Ascending aorta (tissue), 2 donors: ENCODE data around the gene RELA. TPM values are rescaled to one million over a fixed set of nuclear protein-coding genes. Genes with fewer than 3 reads are reported as not detected.
A peak's percentile ranks its signal among the peaks of the same experiment; 100 is the strongest.

Experiments
- DNase-seq, 2 donors: peaks; one replicate each; pipeline ENCODE4 v3.0.0-alpha.2; 2019; ENCODE audit warnings: low spot score in 2 of 2
- H3K27ac ChIP-seq, 2 donors: fragments of 200-600 bp; sonication (generic); one replicate each; pipeline ENCODE4 v1.5.1; 2016 to 2017; ENCODE audit warnings: mild to moderate bottlenecking in 1 of 2
- H3K27me3 ChIP-seq: fragments of 200-600 bp; sonication (generic); one replicate; pipeline ENCODE4 v1.5.1; 2017
- H3K36me3 ChIP-seq, 2 donors: fragments of 200-600 bp; sonication (generic); one replicate each; pipeline ENCODE4 v1.5.1; 2016
- H3K4me1 ChIP-seq, 2 donors: fragments of 200-600 bp; sonication (generic); one replicate each; pipeline ENCODE4 v1.5.1; 2016 to 2017; ENCODE audit warnings: mild to moderate bottlenecking in 1 of 2
- H3K4me3 ChIP-seq, 2 donors: fragments of 200-600 bp; sonication (generic); one replicate each; pipeline ENCODE4 v1.5.1; 2016 to 2017; ENCODE audit warnings: mild to moderate bottlenecking in 1 of 2
- H3K9me3 ChIP-seq, 2 donors: fragments of 200-600 bp; sonication (generic); one replicate each; pipeline ENCODE4 v1.5.1; 2016
- CTCF ChIP-seq, 3 experiments: fragments of 200-600 bp in 2 of 3; fragments of 450-650 bp in 1 of 3; sonication (generic) in 2 of 3; IDR thresholded peaks; one replicate each; pipeline ENCODE4 v1.5.1; 2016 to 2019; ENCODE audit warnings: antibody characterized with exemption in 3 of 3, mild to moderate bottlenecking in 1 of 3, moderate library complexity in 1 of 3
- intact Hi-C: fragments of 100-400 bp; cut with DNase I; formaldehyde crosslinking; loops from one replicate; pipeline ENCODE4 v1.15.1; 2023
- total RNA-seq: library from RNA; depleted of rRNA; stranded (reverse); fragments of >200 nt; gene quantifications from one replicate; pipeline ENCODE4 v1.1.0, GENCODE V29; 2016

The RELA gene
- total RNA-seq, 1 donor from 2014 or later: 115 TPM

GRCh38 chr11:65625628-65626342 lies 36.9 kb downstream of the RELA start:
- Histone ChIP-seq H3K27ac (no peak overlapping the region), H3K27me3 (no peaks in the 10 kb centered on the region), H3K4me1 (no peaks in the 10 kb centered on the region), H3K9me3 (no peaks in the 10 kb centered on the region), H3K4me3 (no peak overlapping the region), H3K36me3 (peaks cover 87 to 94% of the 10 kb centered on the region in 2 donors)
- intact Hi-C loops: no loop called here
- TF ChIP-seq CTCF (IDR thresholded peaks at IDR 0.05): peak; percentile 53 to 54 (median 53)
- no peak for DNase-seq

GRCh38 chr11:65624931-65625627 lies 37.6 kb downstream of the RELA start:
- intact Hi-C loops: no loop called here
- Histone ChIP-seq H3K4me1 (no peaks in the 10 kb centered on the region), H3K36me3 (peaks cover 87 to 94% of the 10 kb centered on the region in 2 donors), H3K4me3 (no peak overlapping the region), H3K27me3 (no peaks in the 10 kb centered on the region), H3K9me3 (no peaks in the 10 kb centered on the region), H3K27ac (no peak overlapping the region)
- no peak for TF ChIP-seq CTCF (IDR thresholded peaks at IDR 0.05)
- no peak for DNase-seq

GRCh38 chr11:65623852-65624616 lies 38.7 kb downstream of the RELA start:
- peaks cover 87 to 94% of the 10 kb centered on the region in 2 donors for H3K36me3 ChIP-seq
- no peaks in the 10 kb centered on the region for H3K27me3 ChIP-seq
- no peaks in the 10 kb centered on the region for H3K9me3 ChIP-seq
- no peak for DNase-seq
- no peaks in the 10 kb centered on the region for H3K4me1 ChIP-seq
- no peak for TF ChIP-seq CTCF (IDR thresholded peaks at IDR 0.05)
- H3K27ac ChIP-seq: no peak overlapping the region
- intact Hi-C loops: no loop called here
- H3K4me3 ChIP-seq: no peak overlapping the region

- no peaks in the 10 kb centered on the region for H3K27me3 ChIP-seq
- H3K4me3 ChIP-seq: no peak overlapping the region
- no peak for DNase-seq
- intact Hi-C loops: no loop called here
- H3K4me1 ChIP-seq: no peaks in the 10 kb centered on the region
- peaks cover 87 to 94% of the 10 kb centered on the region in 2 donors for H3K36me3 ChIP-seq
- TF ChIP-seq CTCF (IDR thresholded peaks at IDR 0.05): no peak
- no peak overlapping the region for H3K27ac ChIP-seq
- H3K9me3 ChIP-seq: no peaks in the 10 kb centered on the region
These were observed 39.5 kb downstream of the RELA start for GRCh38 chr11:65623177-65623576.

- Histone ChIP-seq H3K27ac (no peak overlapping the region), H3K9me3 (no peaks in the 10 kb centered on the region), H3K4me3 (no peak overlapping the region), H3K4me1 (peaks cover 1 to 5% of the 10 kb centered on the region in 2 donors), H3K36me3 (peaks cover 87 to 94% of the 10 kb centered on the region in 2 donors), H3K27me3 (no peaks in the 10 kb centered on the region)
- TF ChIP-seq CTCF (IDR thresholded peaks at IDR 0.05): no peak
- intact Hi-C loops: no loop called here
- no peak for DNase-seq
These were observed 40.7 kb downstream of the RELA start for GRCh38 chr11:65622011-65622410.
